ENCODE data around the gene PDE1A.
"Not testable (repeated sequence)": the region's sequence is repeated elsewhere in the genome, so short reads cannot be mapped to it uniquely, and the experiment has no call there.

The PDE1A gene

GRCh38 chr2:182391443-182391842 is 35.4 kb downstream of the PDE1A start:
- TF ChIP-seq CTCF (conservative IDR thresholded peaks at IDR 0.05; ENCODE audit: low read depth, low read length), result no peak
- no peak overlapping the region for H3K4me3 ChIP-seq (ENCODE audit: low read length)
- no peak for DNase-seq (ENCODE audit: low read depth)

DNA sequence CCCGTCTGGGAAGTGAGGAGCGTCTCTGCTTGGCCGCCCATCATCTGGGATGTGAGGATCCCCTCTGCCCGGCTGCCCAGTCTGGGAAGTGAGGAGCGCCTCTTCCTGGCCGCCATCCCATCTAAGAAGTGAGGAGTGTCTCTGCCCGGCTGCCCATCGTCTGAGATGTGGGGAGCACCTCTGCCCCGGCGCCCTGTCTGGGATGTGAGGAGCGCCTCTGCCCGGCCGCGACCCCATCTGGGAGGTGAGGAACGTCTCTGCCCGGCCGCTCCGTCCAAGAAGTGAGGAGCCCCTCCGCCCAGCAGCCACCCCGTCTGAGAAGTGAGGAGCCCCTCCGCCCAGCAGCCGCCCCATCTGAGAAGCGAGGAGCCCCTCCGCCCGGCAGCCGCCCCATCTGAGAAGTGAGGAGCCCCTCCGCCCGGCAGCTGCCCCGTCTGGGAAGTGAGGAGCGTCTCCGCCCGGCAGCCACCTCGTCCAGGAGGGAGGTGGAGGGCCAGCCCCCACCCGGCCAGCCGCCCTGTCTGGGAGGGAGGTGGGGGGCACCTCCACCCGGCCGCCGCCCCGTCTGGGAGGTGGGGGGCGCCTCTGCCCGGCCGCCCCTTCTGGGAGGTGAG is 40.5 kb downstream of the PDE1A start:
- not testable (repeated sequence) for DNase-seq (ENCODE audit: low read depth); H3K4me3 ChIP-seq (ENCODE audit: low read length)

- no peak overlapping the region for H3K4me3 ChIP-seq (ENCODE audit: low read length)
- no peak for DNase-seq (ENCODE audit: low read depth)
- TF ChIP-seq CTCF (conservative IDR thresholded peaks at IDR 0.05; ENCODE audit: low read depth, low read length), result no peak
These were observed 42.0 kb downstream of the PDE1A start for GRCh38 chr2:182384860-182385259.

DNA sequence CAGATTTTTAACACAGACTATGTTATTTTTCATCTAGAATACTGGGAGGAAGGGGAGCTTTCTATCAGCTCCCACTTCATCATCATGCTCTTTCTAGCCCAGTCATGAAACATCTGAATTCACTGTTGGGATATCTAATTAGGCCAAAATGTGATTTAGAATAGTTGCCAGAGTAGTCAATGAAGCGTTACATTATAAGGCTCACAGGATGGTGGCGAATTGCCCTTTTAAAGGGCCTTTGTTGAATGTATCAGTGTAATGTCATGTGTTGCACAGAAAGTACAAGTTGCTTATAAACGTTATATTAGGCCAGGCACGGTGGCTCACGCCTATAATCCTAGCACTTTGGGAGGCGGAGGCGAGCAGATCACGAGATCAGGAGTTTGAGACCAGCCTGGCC is 45.6 kb downstream of the PDE1A start:
- peak; percentile 55 for DNase-seq (ENCODE audit: low read depth)
- TF ChIP-seq CTCF (conservative IDR thresholded peaks at IDR 0.05; ENCODE audit: low read depth, low read length), result no peak
- H3K4me3 ChIP-seq (ENCODE audit: low read length), result no peak overlapping the region

- DNase-seq (ENCODE audit: low read depth), result no peak
- no peak for TF ChIP-seq CTCF (conservative IDR thresholded peaks at IDR 0.05; ENCODE audit: low read depth, low read length)
These were observed 47.6 kb downstream of the PDE1A start for GRCh38 chr2:182379241-182379640.

GRCh38 chr2:182378759-182379158 is 48.1 kb downstream of the PDE1A start:
- no peak overlapping the region for H3K4me3 ChIP-seq (ENCODE audit: low read length)
- DNase-seq (ENCODE audit: low read depth), result no peak
- TF ChIP-seq CTCF (conservative IDR thresholded peaks at IDR 0.05; ENCODE audit: low read depth, low read length), result no peak

More at GRCh38 chr2:182379241-182379640, 47.6 kb downstream of the PDE1A start:
- no peak overlapping the region for H3K4me3 ChIP-seq (ENCODE audit: low read length)

- H3K4me3 ChIP-seq (ENCODE audit: low read length), result no peak overlapping the region
- DNase-seq (ENCODE audit: low read depth), result no peak
- no peak for TF ChIP-seq CTCF (conservative IDR thresholded peaks at IDR 0.05; ENCODE audit: low read depth, low read length)
These were observed 49.4 kb downstream of the PDE1A start for GRCh38 chr2:182377467-182377866.
